B cell (primary cell): Measurements from ENCODE around the gene GNAL. TPM values are rescaled to one million over a fixed set of nuclear protein-coding genes. Genes with fewer than 3 reads are reported as not detected.
"Not testable (repeated sequence)": the region's sequence is repeated elsewhere in the genome, so short reads cannot be mapped to it uniquely, and the experiment has no call there.

Experiments
- ATAC-seq: fragments of 200-7000 bp; cut with Tn5 transposase; one replicate; pipeline ENCODE4 v1.10.0; 2021; ENCODE audit warnings: low read depth, mild to moderate bottlenecking, moderate number of reproducible peaks, moderate library complexity
- CTCF ChIA-PET: fragments of 350-600 bp; sonication (Branson Sonifier 250); formaldehyde crosslinking; loops from one replicate; lab custom pipeline; 2021; ENCODE audit warnings: antibody characterized with exemption, inconsistent platforms; lab: Charles Lee
- POLR2A ChIA-PET: fragments of 350-600 bp; sonication (Branson Sonifier 250); formaldehyde crosslinking; loops from one replicate; lab custom pipeline; 2021; ENCODE audit warnings: antibody characterized with exemption; lab: Charles Lee
- DNase-seq: peaks from one replicate; pipeline ENCODE4 v3.0.0; 2013
- H2AFZ ChIP-seq: 2 replicates; pipeline ENCODE4 v1.6.1; 2012; ENCODE audit warnings: mild to moderate bottlenecking, low read depth, low read length; ENCODE audit not compliant: insufficient read depth, poor library complexity, severe bottlenecking
- H3K27ac ChIP-seq, 2 donors: 1 replicate in 1 of 2; 2 replicates in 1 of 2; pipeline ENCODE4 v1.5.1; 2012 to 2013; ENCODE audit warnings: low read length in 2 of 2, mild to moderate bottlenecking in 2 of 2, moderate library complexity in 1 of 2
- H3K27me3 ChIP-seq, 4 experiments: fragments of 200-600 bp in 1 of 4; sonication (generic) in 1 of 4; replicated peaks in 1 of 4; 1 replicate in 2 of 4; 2 replicates in 2 of 4; pipeline versions ENCODE4 v1.6.1 to v1.7.0; 2013 to 2016; ENCODE audit warnings: low read length in 3 of 4, mild to moderate bottlenecking in 2 of 4, mixed read lengths in 1 of 4, moderate library complexity in 1 of 4; ENCODE audit not compliant: insufficient read depth in 4 of 4, control insufficient read depth in 3 of 4; ENCODE audit errors: control extremely low read depth in 1 of 4
- H3K36me3 ChIP-seq, 2 experiments: replicated peaks in 1 of 2; 1 replicate in 1 of 2; 2 replicates in 1 of 2; pipeline versions ENCODE4 v1.6.1 to v1.7.1; 2013; ENCODE audit warnings: low read length in 1 of 2; ENCODE audit not compliant: insufficient read depth in 2 of 2, control insufficient read depth in 1 of 2; ENCODE audit errors: control extremely low read depth in 1 of 2, extremely low read depth in 1 of 2
- H3K4me1 ChIP-seq, 2 donors: fragments of 200-600 bp in 1 of 2; sonication (generic) in 1 of 2; 1 replicate in 1 of 2; 2 replicates in 1 of 2; pipeline versions ENCODE4 v1.5.1 to v1.6.1; 2013 to 2017; ENCODE audit warnings: low read length in 2 of 2; ENCODE audit not compliant: control insufficient read depth in 2 of 2, insufficient read depth in 2 of 2
- H3K4me2 ChIP-seq: replicated peaks from 2 replicates; pipeline ENCODE3; 2012; ENCODE audit warnings: mild to moderate bottlenecking, low read depth, low read length; ENCODE audit not compliant: poor library complexity, severe bottlenecking
- H3K4me3 ChIP-seq, 5 experiments: fragments of 200-600 bp in 1 of 5; sonication (generic) in 1 of 5; 1 replicate in 3 of 5; 2 replicates in 2 of 5; pipeline versions ENCODE4 v1.5.1 to v1.7.0; 2011 to 2016; ENCODE audit warnings: low read length in 4 of 5, mild to moderate bottlenecking in 4 of 5, low read depth in 2 of 5, control low read depth in 1 of 5, moderate library complexity in 1 of 5; ENCODE audit not compliant: insufficient read depth in 1 of 5; ENCODE audit errors: control extremely low read depth in 1 of 5, extremely low read depth in 1 of 5
- H3K79me2 ChIP-seq: fragments of 200-600 bp; sonication (generic); one replicate; pipeline ENCODE4 v1.6.0; 2016; ENCODE audit warnings: low read length; ENCODE audit not compliant: control insufficient read depth, insufficient read depth
- H3K9ac ChIP-seq: fragments of 200-600 bp; sonication (generic); 2 replicates; pipeline ENCODE4 v1.6.1; 2017; ENCODE audit warnings: mild to moderate bottlenecking, low read length, moderate library complexity
- H3K9me3 ChIP-seq, 3 donors: one replicate each; pipeline versions ENCODE4 v1.6.1 to v1.7.1; 2013; ENCODE audit warnings: low read length in 2 of 3; ENCODE audit not compliant: control insufficient read depth in 2 of 3, insufficient read depth in 1 of 3; ENCODE audit errors: control extremely low read depth in 1 of 3
- H4K20me1 ChIP-seq: 2 replicates; pipeline ENCODE4 v1.6.0; 2012; ENCODE audit warnings: mild to moderate bottlenecking, low read length; ENCODE audit not compliant: insufficient read depth, control insufficient read depth, poor library complexity, severe bottlenecking
- H3K27ac Mint-ChIP-seq: one replicate; pipeline ENCODE4 v1.8.0; 2021; ENCODE audit warnings: mixed read lengths
- H3K27me3 Mint-ChIP-seq: one replicate; pipeline ENCODE4 v1.8.0; 2021; ENCODE audit warnings: mixed read lengths
- H3K4me1 Mint-ChIP-seq: one replicate; pipeline ENCODE4 v1.8.0; 2021; ENCODE audit warnings: mixed read lengths
- H3K4me3 Mint-ChIP-seq: one replicate; pipeline ENCODE4 v1.8.0; 2021; ENCODE audit warnings: mixed read lengths
- H3K9me3 Mint-ChIP-seq: one replicate; pipeline ENCODE4 v1.8.0; 2022; ENCODE audit warnings: mixed read lengths; ENCODE audit not compliant: insufficient read depth
- EZH2 ChIP-seq: IDR thresholded peaks from 2 replicates; pipeline ENCODE4 v1.6.1; 2012; ENCODE audit warnings: borderline replicate concordance, low read depth, mild to moderate bottlenecking, moderate library complexity, low read length; ENCODE audit not compliant: insufficient read depth, poor library complexity, severe bottlenecking
- WGBS: methylation state at CpG from one replicate; pipeline ENCODE4 v1.1.5; 2013; ENCODE audit warnings: missing lambda C conversion rate; ENCODE audit not compliant: insufficient coverage; 5-methylcytosine and 5-hydroxymethylcytosine counted together
- intact Hi-C: fragments of 100-400 bp; cut with micrococcal nuclease; formaldehyde crosslinking; loops from one replicate; pipeline ENCODE4 v1.10.0; 2022
- polyA plus RNA-seq: library from polyadenylated mRNA; depleted of rRNA; stranded (reverse); fragments of >200 nt; gene quantifications from 2 replicates; pipeline ENCODE4 v1.2.3, GENCODE V29; 2012
- total RNA-seq, 2 donors: library from RNA; stranded (reverse); fragments of 120-200 nt in 1 of 2; gene quantifications; 1 replicate in 1 of 2; 2 replicates in 1 of 2; pipeline versions ENCODE4 v1.2.3 to v1.2.4, GENCODE V29; 2013 to 2022
- TF ChIP-seq, protein P1 (sequence below): fragments of 200-600 bp; IDR thresholded peaks from one replicate; pipeline ENCODE4 v1.8.0; 2022; ENCODE audit warnings: antibody characterized with exemption, mild to moderate bottlenecking

The GNAL gene
- total and polyA plus RNA-seq, 2 donors (not counting 1 experiment from before 2014, with no cell fraction given): 0.01 to 0.12 TPM

GRCh38 chr18:11919522-11919921, 230.5 kb downstream of the GNAL start:
- POLR2A ChIA-PET, H3K9me3 Mint-ChIP-seq: not testable (repeated sequence)
- 95% methylated on average over 3 of the region's 5 CpGs for WGBS

GRCh38 chr18:11923450-11923849, 234.4 kb downstream of the GNAL start:
- Histone ChIP-seq H3K9ac (no peak overlapping the region), H3K27ac (no peak overlapping the region), H4K20me1 (no peaks in the 10 kb centered on the region), H2AFZ (no peak overlapping the region), H3K36me3 (no peaks in the 10 kb centered on the region), H3K9me3 (no peaks in the 10 kb centered on the region), H3K27me3 (no peaks in the 10 kb centered on the region), H3K79me2 (no peaks in the 10 kb centered on the region), H3K4me3 (no peak overlapping the region), H3K4me2 (no peak overlapping the region), H3K4me1 (no peaks in the 10 kb centered on the region)
- CTCF ChIA-PET: interaction anchor here (1.2 to 2.1 kb wide), 3 partner anchors 15 to 73 kb away, joined by 4 to 17 read pairs (median 8); no protein-coding TSS in a partner anchor
- Mint-ChIP-seq H3K27me3 (no peaks in the 10 kb centered on the region), H3K4me3 (no peak overlapping the region), H3K9me3 (no peaks in the 10 kb centered on the region), H3K4me1 (peaks cover 2% of the 10 kb centered on the region), H3K27ac (no peak overlapping the region)
- POLR2A ChIA-PET: no interaction called here
- no peak for TF ChIP-seq EZH2
- TF ChIP-seq, protein P1, sequence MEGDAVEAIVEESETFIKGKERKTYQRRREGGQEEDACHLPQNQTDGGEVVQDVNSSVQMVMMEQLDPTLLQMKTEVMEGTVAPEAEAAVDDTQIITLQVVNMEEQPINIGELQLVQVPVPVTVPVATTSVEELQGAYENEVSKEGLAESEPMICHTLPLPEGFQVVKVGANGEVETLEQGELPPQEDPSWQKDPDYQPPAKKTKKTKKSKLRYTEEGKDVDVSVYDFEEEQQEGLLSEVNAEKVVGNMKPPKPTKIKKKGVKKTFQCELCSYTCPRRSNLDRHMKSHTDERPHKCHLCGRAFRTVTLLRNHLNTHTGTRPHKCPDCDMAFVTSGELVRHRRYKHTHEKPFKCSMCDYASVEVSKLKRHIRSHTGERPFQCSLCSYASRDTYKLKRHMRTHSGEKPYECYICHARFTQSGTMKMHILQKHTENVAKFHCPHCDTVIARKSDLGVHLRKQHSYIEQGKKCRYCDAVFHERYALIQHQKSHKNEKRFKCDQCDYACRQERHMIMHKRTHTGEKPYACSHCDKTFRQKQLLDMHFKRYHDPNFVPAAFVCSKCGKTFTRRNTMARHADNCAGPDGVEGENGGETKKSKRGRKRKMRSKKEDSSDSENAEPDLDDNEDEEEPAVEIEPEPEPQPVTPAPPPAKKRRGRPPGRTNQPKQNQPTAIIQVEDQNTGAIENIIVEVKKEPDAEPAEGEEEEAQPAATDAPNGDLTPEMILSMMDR: no peak
- intact Hi-C loops: no loop called here
- DNase-seq: no peak
- WGBS: no CpG with 5 or more reads among the region's 3 CpGs
- ATAC-seq: no peak

More at GRCh38 chr18:11919522-11919921, 230.5 kb downstream of the GNAL start:
- H3K9me3 ChIP-seq, H4K20me1 ChIP-seq, H3K4me3 Mint-ChIP-seq, H3K27ac Mint-ChIP-seq, H3K27me3 Mint-ChIP-seq, H3K4me1 Mint-ChIP-seq, H3K4me2 ChIP-seq, intact Hi-C loops, H3K4me3 ChIP-seq, H3K36me3 ChIP-seq, H2AFZ ChIP-seq, H3K79me2 ChIP-seq, H3K9ac ChIP-seq, H3K4me1 ChIP-seq, H3K27ac ChIP-seq, CTCF ChIA-PET, ATAC-seq, H3K27me3 ChIP-seq, DNase-seq: not testable (repeated sequence)
